ENCODE measurements around the gene PHOX2B. TPM values are rescaled to one million over a fixed set of nuclear protein-coding genes. Genes with fewer than 3 reads are reported as not detected.

The PHOX2B gene
- total and polyA plus RNA-seq, 2 of the 4 experiments (the other 2 are of a cell fraction), result not detected

DNA sequence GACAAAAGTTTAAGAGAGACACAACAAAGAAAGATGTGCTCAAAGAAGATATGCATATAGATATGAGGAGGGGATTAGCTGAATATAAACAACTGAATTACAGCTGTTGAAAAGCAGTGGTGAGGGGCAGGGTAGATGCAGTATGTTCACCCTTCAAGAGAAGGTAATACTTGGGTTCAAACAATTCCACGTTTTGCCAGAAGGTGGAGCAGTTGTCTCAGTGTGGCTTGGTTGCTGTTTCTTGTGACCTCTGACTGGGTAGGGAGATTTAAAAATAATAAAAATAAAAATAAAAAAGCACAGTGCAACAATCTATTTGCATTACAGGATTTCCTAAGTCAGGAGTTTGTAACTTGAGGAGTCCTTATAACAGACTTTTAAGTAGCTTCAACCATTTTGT lies 23.3 kb downstream of the PHOX2B start:
- H2BK15ac ChIP-seq (ENCODE audit: low read depth, low read length), result no peak overlapping the region
- no peak overlapping the region for H3K4me2 ChIP-seq (ENCODE audit: low read depth, low read length)
- H2AK5ac ChIP-seq (ENCODE audit: low read depth, low read length), result no peak overlapping the region
- no CpG with 5 or more reads among the region's 1 CpG for WGBS, 2 experiments (ENCODE audit: extremely low coverage in 2 of 2, insufficient read length in 1 of 2)
- H3K4me1 ChIP-seq (ENCODE audit: control insufficient read depth, insufficient read depth, low read length), result peaks cover 5% of the 10 kb centered on the region
- no peak overlapping the region for H3K27ac ChIP-seq (ENCODE audit: insufficient read depth, low read length)
- no peak overlapping the region for H3K14ac ChIP-seq (replicated peaks; ENCODE audit: low read depth, low read length)
- H3K79me1 ChIP-seq (ENCODE audit: low read depth in 1 of 2, low read length in 2 of 2), result no peaks in the 10 kb centered on the region
- intact Hi-C loops (cut with micrococcal nuclease), result no loop called here
- no peaks in the 10 kb centered on the region for H4K20me1 ChIP-seq (ENCODE audit: insufficient read depth, low read length)
- H3K23ac ChIP-seq (ENCODE audit: low read depth, low read length), result no peak overlapping the region
- H3K4me3 ChIP-seq (ENCODE audit: insufficient read depth, low read depth, low read length), result no peak overlapping the region
- H3K9me1 ChIP-seq (ENCODE audit: insufficient read depth, low read length), result peaks cover 3% of the 10 kb centered on the region
- TF ChIP-seq MAFK (IDR thresholded peaks at IDR 0.05; ENCODE audit: low read depth, low read length), result no peak
- TF ChIP-seq BHLHE40 (IDR thresholded peaks at IDR 0.05; ENCODE audit: low read depth, low read length), result no peak
- no peak for TF ChIP-seq POLR2A (IDR thresholded peaks at IDR 0.05; ENCODE audit: low read depth, low read length)
- TF ChIP-seq FOS (IDR thresholded peaks at IDR 0.05; ENCODE audit: low read depth, low read length), result no peak
- TF ChIP-seq, protein P1, sequence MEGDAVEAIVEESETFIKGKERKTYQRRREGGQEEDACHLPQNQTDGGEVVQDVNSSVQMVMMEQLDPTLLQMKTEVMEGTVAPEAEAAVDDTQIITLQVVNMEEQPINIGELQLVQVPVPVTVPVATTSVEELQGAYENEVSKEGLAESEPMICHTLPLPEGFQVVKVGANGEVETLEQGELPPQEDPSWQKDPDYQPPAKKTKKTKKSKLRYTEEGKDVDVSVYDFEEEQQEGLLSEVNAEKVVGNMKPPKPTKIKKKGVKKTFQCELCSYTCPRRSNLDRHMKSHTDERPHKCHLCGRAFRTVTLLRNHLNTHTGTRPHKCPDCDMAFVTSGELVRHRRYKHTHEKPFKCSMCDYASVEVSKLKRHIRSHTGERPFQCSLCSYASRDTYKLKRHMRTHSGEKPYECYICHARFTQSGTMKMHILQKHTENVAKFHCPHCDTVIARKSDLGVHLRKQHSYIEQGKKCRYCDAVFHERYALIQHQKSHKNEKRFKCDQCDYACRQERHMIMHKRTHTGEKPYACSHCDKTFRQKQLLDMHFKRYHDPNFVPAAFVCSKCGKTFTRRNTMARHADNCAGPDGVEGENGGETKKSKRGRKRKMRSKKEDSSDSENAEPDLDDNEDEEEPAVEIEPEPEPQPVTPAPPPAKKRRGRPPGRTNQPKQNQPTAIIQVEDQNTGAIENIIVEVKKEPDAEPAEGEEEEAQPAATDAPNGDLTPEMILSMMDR (conservative IDR thresholded peaks at IDR 0.05; ENCODE audit: low read depth, low read length), result no peak
- no peak for TF ChIP-seq MXI1 (IDR thresholded peaks at IDR 0.05; ENCODE audit: borderline replicate concordance, low read depth, low read length)
- no peak for TF ChIP-seq SMC3 (IDR thresholded peaks at IDR 0.05; ENCODE audit: low read depth, low read length)
- TF ChIP-seq, protein P2, sequence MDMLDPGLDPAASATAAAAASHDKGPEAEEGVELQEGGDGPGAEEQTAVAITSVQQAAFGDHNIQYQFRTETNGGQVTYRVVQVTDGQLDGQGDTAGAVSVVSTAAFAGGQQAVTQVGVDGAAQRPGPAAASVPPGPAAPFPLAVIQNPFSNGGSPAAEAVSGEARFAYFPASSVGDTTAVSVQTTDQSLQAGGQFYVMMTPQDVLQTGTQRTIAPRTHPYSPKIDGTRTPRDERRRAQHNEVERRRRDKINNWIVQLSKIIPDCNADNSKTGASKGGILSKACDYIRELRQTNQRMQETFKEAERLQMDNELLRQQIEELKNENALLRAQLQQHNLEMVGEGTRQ (IDR thresholded peaks at IDR 0.05; ENCODE audit: low read depth, low read length), result no peak
- TF ChIP-seq CHD1 (IDR thresholded peaks at IDR 0.05; ENCODE audit: low read depth, low read length), result no peak
- TF ChIP-seq, protein P3, sequence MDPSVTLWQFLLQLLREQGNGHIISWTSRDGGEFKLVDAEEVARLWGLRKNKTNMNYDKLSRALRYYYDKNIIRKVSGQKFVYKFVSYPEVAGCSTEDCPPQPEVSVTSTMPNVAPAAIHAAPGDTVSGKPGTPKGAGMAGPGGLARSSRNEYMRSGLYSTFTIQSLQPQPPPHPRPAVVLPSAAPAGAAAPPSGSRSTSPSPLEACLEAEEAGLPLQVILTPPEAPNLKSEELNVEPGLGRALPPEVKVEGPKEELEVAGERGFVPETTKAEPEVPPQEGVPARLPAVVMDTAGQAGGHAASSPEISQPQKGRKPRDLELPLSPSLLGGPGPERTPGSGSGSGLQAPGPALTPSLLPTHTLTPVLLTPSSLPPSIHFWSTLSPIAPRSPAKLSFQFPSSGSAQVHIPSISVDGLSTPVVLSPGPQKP (IDR thresholded peaks at IDR 0.05; ENCODE audit: borderline replicate concordance, low read depth, low read length), result no peak
- no peak for TF ChIP-seq RFX5 (IDR thresholded peaks at IDR 0.05; ENCODE audit: low read depth, low read length)
- no peak for TF ChIP-seq RCOR1 (IDR thresholded peaks at IDR 0.05; ENCODE audit: insufficient replicate concordance, low read length)
- TF ChIP-seq NFE2L2 (IDR thresholded peaks at IDR 0.05; ENCODE audit: low read depth, low read length), result no peak
- no peak for TF ChIP-seq RAD21 (IDR thresholded peaks at IDR 0.05; ENCODE audit: low read length)
- no peak for TF ChIP-seq MAZ (IDR thresholded peaks at IDR 0.05; ENCODE audit: borderline replicate concordance, low read depth, low read length)
- TF ChIP-seq CEBPB (IDR thresholded peaks at IDR 0.05; ENCODE audit: low read depth, low read length), result no peak
- BruUV-seq (replicated peaks), result no TSS peak
- H3K56ac ChIP-seq (ENCODE audit: extremely low read depth, insufficient read depth, low read length), result no peak overlapping the region
- no peak overlapping the region for H2BK120ac ChIP-seq (ENCODE audit: low read depth, low read length)
- ChIA-PET CTCF (no interaction called here), POLR2A (ENCODE audit: unreplicated experiment) (no interaction called here)
- no peak overlapping the region for H4K5ac ChIP-seq (ENCODE audit: low read depth, low read length)
- H4K91ac ChIP-seq (ENCODE audit: insufficient read depth, low read depth, low read length), result no peak overlapping the region
- H3K18ac ChIP-seq (ENCODE audit: low read depth, low read length), result no peak overlapping the region
- no peak for ATAC-seq (ENCODE audit: low read depth)
- H2BK5ac ChIP-seq (ENCODE audit: low read depth, low read length, poor library complexity, severe bottlenecking), result no peak overlapping the region
- DNase-seq, result no peak
- H2AK9ac ChIP-seq (replicated peaks; ENCODE audit: low read depth, low read length, poor library complexity), result no peak overlapping the region
- dilution Hi-C loops (cut with HindIII; ENCODE audit: low sequenced_read_pairs, unreplicated experiment), result no loop called here
- H3K36me3 ChIP-seq (ENCODE audit: control insufficient read depth, insufficient read depth, low read length), result no peaks in the 10 kb centered on the region
- in situ Hi-C loops (cut with MboI; ENCODE audit: low sequenced_read_pairs), result no loop called here
- H2BK20ac ChIP-seq (ENCODE audit: low read depth, low read length), result no peak overlapping the region
- peaks cover 2% of the 10 kb centered on the region; the same call in 1 of the 2 replicates for H3K9me3 ChIP-seq (ENCODE audit: control insufficient read depth, insufficient read depth, low read length)
- no peak overlapping the region for H4K8ac ChIP-seq (ENCODE audit: low read depth in 2 of 2, low read length in 2 of 2)
- H3K9ac ChIP-seq (ENCODE audit: low read depth, low read length), result no peak overlapping the region
- no peak overlapping the region for H2AFZ ChIP-seq (replicated peaks; ENCODE audit: low read length, poor library complexity)
- H3K4ac ChIP-seq (ENCODE audit: low read depth, low read length), result no peak overlapping the region
- H3K27me3 ChIP-seq (ENCODE audit: control insufficient read depth, insufficient read depth, low read length), result no peaks in the 10 kb centered on the region

Data from IMR-90 (cell line).